SKM-1 (cell line): ENCODE measurements around the gene THUMPD1.
"Not testable (repeated sequence)": the region's sequence is repeated elsewhere in the genome, so short reads cannot be mapped to it uniquely, and the experiment has no call there.

ENCODE experiments used
- DNase-seq: peaks from one replicate; lab custom pipeline; 2025; ENCODE audit not compliant: unreplicated experiment; lab: John Stamatoyannopoulos, UW

The THUMPD1 gene

DNA sequence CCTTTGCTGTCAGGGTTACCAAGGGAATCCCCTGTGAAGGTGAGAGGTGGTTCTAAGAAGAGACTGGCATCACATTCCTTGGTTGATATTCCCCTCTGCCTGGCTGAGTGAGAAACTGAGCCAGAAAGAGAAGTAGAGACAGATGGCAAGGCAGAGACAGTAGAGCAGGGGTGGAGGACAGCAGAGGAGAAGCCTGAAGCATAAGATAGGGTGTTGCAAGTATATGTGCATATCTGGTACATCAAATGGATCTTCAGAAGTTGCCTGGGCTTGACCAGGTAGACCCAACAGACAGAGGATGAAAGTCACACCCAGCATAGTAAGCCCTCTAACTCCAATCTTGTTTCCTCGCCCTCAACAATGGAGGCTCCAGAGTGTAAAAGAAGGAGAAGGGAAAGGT is 7.9 kb upstream of the THUMPD1 start:
- DNase-seq = no peak

DNA sequence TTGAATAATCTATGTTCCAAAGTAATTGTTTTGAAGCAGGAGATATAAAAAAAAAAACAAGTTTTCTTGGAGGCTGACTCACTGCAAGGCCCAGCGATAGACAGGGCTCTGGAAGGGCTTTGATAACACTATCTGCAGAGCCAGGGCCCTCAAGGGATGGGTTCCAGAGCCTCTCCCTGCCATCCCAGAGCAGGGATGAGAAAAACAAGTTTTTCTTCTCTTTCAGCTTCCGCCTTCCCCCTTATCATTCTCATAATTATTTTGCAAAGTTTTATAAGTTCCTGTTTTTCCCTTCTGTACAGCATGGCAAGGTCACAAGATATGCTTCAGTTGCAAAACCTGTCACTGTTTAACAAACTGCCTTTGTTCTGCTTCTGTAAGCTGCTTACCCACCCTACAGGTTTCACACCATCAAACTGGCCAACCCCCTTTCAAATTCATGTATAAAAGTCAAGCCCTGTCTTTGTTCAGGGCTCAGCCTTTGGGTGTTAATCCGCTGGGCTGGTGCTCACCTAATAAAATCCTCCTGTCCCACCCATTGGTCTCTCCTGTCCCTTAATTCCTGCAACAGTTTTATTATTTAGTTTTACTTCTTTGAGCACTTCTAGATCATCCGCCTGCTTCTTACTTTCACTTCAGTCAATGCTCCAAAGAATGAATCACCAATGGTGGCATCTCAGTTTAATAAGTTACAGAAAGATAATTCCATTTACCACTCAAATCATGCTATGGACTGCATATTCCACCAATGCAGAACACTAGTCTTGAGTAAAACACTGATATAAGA is 5.6 kb upstream of the THUMPD1 start:
- peak; percentile 3 for DNase-seq

DNA sequence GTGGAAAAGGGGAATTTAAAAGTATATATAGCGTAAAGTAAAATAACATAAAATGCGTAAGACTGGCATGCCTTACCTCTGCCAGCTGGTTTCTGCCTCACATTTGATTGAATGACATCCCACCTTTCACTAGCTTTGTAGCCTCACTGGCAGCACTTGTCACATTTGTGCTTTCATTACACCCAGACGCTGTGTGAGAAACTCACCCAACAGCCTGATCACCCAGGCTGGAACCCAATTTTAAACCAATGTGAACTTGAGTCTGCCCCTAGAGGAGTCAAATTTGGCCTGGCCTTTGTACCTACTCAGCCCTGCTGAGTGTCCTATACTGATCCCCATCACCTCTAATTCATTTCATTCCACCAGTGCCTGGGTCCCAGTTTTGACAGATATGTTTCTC is 4.8 kb upstream of the THUMPD1 start:
- no peak for DNase-seq

DNA sequence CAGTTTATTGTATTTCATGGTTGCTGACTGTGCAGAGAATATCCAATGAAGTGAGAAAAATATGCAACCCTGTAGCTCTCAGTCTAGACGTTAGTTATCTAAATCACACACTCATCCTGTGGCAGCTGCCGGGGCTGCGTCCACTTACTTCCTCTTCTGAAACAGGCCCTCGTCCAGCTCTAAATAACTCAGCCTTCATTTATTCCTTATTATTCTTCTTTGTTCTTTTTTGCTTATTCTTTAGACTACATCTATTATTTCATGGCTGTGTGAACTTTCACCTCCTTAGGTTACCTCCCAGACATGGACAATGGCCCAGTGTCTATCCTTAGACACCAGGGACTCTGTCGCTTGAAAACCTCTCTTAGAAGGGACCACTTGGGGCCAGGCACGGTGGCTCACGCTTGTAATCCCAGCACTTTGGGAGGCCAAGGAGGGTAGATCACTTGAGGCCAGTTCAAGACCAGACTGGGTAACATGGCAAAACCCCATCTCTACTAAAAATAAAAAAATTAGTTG is 3.4 kb upstream of the THUMPD1 start:
- DNase-seq = peak; percentile 45

DNA sequence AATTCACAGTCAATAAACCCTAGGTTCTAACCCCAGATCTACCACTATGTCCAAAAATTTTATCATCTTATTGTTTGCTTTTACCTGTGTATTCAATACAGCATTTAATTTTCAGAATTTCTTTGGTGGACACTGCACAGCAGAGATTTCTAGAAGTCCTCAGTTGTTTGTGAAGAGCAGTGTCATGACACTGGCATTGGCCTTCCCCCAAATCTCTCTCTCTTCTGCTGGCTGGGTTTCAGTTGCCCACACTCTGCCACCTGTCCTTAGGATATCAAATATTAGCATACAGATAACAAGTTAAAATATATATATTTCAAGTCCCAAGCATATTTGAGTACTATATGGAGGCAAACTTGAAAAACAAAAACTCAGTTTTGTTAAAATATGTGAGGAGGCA is 2.0 kb upstream of the THUMPD1 start:
- DNase-seq = no peak

DNA sequence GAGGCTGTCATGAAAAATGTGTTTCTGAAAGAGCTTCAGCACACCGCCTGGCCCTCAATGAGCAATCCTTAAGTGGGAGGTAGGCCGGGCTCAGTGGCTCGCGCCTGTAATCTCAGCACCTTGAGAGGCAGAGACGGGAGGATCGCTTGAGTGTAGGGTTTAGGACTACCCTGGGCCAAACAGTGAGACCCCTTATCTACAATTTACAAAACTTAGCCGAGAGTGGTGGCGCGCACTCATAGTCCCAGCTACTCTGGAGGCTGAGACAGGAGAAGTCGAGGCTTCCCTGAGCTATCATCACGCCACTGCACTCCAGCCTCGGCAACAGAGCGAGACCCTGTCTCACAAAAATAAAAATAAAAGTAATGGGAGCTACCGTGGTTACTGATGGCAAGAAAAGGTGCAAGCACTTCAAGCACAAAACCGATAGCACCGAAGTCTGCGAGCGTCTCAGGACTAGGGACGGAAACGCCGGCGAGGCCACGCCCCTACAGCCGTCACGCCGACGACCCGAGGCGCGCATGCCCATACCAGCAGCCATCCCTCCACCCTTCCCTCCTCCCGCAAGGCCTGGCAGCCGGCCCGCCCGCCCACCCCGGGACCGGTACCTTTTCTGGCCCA is 607 bp downstream of the THUMPD1 start:
- peak; percentile 67 for DNase-seq

DNA sequence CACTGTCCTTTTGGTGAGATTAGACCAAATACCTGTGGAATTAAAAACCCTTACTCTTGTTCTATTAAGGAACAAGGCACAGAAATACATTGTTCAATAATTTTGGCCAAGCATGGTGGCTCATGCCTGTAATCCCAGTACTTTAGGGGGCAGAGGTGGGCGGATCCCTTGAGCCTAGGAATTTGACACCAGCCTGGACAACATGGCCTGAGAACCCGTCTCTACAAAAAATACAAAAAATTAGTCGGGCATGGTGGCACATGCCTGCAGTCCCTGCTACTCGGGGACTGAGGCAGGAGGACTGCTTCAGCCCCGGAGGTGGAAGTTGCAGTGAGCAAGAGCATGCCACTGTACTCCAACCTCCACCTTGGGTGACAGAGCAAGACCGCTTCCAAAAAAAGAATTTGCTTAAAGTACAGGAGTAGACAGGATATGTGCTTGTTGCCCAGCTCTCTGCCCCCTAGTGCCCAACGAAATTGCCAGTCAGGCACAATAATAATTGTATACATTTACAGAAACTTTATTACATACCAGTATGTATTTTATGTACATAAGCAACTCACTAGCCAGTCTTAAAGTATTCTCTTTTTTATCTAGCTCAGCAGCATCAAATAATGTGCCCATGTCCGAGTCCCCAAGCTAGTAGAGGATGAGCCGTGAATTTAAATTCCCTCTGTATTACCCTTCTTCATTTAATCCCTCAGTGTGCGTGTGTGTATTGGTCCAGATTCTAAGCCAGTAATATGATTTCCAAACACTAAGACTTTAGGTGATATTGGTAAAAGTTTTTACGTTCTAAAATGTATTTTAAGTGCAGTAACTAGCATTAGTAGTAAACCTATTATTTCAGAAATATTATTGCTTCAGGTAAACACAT is 1.4 kb downstream of the THUMPD1 start:
- peak; percentile 3 for DNase-seq

DNA sequence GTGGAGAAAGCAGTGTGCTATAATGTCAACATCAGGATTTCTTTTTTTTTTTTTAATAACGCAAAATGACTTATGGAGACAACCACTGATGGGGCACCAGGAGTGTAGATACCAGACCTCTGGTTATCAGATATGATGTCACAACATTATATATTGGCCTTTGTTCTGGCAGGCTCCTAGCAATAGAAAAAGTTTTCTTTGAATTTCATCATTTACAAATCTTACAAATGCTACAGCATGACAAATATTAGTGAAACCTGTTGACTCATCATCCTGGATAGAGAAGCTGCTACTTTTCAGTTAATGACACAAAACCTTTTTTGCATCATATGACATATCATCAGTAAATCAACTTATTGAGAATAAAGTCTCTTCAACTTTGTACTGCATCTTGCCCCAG is 6.1 kb downstream of the THUMPD1 start:
- DNase-seq = no peak

DNA sequence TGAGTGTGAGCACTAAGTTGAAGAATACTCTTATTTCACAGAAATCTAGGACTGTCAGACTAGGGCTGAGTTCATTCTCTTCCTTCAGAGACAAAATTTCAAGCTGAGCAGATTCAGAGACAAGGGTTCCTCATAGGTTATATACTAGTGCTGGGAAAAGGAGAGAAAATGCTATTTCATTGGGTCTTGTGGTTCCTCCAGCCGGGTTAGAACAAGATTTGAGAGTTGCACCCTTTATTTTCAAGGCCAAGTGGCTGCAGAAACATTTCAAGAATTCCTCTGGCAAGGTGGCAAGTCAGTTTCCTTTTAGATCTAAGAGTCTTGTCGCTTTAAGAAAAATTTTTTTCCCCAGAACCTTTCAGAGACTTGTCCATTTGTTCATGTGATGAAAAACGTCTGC is 6.8 kb downstream of the THUMPD1 start:
- DNase-seq = no peak

DNA sequence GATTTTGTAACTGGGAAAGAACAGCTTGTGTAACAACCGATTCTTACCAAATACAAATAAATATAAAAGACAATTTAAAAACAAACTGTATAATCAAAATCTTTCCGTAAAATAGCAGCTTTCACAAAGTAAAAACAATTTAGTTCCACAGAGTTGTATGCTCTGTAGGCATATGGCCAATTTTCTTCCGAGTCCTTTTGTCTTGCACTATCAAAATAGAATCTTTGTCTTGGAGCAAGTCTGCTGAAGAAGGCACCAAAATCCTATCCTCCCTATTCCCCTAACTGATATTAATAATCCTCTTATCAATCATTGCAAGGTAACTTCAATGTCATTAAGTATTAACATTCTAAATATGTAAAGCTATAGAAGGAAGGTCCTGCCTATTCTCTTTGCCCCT is 7.6 kb downstream of the THUMPD1 start:
- no peak for DNase-seq

DNA sequence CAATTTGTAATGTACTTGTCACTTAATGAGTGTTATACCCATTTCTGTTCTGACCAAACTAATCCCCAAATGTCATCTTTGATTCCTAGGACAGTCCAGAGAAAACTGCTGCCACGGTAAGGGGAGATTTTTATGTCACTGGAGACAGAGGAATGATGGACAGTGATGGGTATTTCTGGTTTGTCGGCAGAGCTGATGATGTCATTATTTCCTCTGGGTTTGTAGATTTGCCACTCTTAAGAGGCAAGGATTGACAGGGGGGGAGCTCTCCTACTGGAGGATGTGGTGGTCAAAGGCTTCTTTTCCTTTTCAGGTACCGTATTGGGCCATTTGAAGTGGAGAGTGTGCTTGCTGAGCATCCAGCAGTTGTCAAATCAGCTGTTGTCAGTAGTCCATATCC is 12.5 kb downstream of the THUMPD1 start:
- DNase-seq = no peak

DNA sequence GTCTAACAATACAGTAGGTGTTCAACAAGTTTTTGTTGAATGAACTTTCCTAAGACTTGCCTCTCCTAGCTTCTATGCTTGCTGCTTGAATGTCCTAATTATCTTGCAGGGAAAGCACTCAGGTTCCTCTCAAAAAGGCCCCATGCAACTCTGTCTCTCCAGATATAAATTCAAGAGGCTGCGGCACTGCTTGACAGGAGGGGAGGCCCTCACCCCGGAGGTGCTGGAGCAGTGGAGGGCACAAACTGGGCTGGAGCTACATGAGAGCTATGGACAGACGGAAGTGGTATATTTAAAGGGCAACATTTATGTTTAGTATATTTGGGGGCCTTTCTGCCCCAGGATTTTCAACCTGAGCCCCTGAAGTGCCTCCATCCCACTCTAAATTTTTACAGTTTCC is 14.4 kb downstream of the THUMPD1 start:
- no peak for DNase-seq

DNA sequence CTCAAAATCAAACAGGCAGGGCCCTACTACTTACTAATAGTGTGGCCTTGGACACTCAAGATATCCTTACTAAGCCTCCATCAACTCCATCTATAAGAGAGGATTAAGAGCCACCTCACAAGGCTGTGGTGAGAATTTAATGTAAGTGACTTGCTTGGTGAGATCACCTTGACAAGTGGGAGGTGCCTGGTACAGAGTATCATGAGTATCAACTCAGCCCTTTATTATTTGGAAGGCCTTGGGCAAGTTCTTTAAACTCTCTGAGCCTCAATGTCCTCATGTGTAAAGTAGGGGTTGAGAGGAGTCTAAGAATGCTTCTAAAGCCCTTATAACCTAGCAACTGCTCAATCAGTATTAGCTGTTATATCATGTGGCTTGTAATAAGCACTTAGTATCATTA is 15.0 kb downstream of the THUMPD1 start:
- DNase-seq = no peak

DNA sequence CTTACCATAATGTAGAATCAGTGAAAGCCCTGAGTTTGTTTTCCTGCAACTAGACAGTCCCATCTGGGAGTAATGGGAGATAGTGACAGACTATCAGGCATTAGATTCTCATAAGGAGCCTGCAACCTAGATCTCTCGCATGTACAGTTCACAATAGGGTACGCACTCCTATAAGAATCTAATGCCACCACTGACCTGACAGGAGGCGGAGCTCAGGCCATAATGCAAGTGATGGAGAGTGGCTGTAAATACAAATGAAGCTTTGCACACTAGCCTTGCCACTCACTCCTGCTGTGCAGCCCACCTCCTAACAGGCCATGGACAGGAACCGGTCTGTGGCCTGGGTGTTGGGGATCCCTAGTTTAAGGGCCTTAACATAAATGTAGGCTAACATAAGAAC is 21.4 kb downstream of the THUMPD1 start:
- DNase-seq = no peak

DNA sequence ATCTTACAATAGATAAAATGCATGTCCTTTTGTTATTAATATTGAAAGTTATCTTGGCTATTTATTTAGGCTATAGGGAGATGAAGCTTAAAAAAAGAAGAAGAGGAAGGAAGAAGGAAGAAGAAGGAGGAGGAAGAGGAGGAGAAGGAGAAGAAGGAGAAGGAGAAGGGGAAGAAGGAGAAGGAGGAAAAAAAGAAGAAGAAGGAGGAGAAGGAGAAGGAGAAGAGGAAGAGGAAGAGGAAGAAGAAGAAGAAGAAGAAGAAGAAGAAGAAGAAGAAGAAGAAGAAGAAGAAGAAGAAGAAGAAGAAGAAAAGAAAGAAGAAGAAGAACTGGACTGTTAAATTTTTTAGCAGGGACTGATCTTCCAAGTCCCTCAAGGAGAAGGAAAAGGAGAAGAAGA is 23.9 kb downstream of the THUMPD1 start:
- not testable (repeated sequence) for DNase-seq

DNA sequence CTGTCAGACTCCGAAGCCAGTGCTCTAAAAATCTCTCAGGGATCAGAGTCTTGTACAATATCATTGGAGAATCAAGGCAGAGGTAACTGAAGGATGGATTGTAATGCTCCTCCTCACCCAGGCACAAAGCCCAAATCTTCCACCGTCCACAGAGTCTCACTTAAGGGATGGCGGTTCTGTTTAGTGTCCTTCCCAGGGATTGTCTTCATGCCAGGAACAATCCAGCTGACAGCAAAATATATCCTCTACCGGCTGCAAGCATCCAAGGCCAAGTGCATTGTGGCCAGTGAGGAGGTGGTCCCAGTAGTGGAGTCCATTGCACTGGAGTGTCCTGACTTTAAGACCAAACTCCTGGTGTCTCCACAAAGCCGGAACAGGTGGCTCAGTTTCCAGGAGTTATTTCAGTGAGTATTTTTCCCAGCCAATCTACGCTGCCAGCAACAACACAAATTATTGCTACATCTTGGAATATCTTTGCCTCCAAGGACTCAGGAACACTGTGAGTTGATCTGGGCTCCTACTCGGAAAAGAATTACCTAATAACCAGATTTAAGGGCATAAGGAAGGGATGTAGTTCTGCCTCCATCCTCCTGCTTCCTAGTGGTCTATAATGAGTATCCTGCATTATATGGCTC is 30.2 kb downstream of the THUMPD1 start:
- DNase-seq = no peak

DNA sequence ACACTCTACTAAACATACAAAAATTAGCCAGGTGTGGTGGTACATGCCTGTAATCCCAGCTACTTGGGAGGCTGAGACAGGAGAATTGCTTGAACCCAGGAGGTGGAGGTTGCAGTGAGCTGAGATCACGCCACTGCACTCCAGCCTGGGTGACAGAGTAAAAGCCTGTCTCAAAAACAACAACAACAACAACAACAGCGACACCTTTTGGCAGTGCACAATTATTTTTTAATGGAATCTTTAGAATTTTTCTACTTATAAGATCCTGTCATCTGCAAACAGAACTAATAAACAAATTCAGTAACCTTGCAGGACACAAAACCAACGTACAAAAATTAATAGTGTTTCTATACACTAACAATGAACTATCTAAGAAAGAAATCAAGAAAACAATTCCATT is 33.5 kb downstream of the THUMPD1 start:
- DNase-seq = not testable (repeated sequence)

DNA sequence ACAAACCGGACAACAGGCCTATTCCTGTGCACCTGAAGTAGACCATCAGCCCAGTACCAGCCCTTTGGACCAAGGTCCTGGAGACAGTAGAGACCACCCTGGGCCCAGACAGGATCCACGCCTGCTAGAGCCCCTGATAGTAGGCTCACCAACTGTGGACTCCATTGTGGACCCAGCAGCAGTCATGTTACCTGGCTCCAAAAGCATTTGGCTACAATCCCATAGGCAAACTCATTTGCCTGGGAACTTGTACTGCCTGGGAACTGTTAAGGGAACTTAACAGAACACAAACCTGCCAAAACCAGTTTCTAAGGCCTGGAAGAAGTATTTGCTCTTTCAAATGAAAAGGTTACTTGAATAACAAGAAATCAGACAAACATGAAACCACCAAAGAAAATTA is 34.2 kb downstream of the THUMPD1 start:
- no peak for DNase-seq

DNA sequence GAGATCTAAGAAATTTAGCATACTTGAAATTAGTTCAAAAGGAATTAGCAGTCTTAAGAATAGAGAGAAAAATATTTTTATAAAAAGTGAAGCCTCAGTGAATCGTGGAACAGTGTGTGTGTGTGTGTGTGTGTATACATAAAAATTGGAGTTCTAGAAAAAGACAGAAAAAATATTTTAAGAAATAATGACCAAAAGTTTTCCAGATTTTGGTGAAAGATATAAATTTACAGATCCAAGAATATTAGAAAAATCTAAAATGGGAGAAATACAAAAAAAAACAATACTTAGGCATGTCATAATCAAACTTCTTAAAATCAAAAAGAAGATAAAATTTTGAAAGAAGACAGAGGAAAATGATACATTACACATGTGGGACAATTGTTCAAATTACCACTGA is 35.6 kb downstream of the THUMPD1 start:
- not testable (repeated sequence) for DNase-seq

DNA sequence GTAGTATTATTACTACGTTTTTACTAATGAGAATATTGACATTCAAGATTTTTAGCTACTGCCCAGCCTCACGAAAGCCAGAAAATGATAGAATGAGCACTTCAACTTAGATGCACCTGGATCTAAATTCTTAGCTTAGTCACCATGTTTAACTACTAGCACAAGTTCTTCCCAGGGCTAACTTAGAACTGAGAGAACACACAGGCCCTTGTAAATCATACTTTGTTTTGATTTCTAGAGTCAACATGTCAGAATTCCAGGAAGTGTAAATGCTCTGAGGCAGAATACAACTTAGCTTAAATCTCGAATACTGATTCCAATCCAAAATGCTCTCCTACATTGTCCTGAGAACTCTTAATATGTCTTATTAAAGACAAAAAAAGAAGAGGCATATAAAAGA is 37.3 kb downstream of the THUMPD1 start:
- DNase-seq = no peak

DNA sequence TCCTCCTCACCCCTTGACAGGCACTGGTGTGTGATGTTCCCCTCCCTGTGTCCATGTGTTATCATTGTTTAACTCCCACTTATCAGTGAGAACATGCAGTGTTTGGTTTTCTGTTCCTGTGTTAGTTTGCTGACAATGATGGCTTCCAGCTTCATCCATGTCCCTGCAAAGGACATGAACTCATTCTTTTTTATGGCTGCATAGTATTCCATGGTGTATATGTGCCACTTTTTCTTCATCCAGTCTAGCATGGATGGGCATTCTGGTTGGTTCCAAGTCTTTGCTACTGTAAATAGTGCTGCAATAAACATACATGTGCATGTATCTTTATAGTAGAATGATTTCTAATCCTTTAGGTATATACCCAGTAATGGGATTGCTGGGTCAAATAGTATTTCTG is 39.9 kb downstream of the THUMPD1 start:
- DNase-seq = not testable (repeated sequence)
